ENCODE measurements around the gene DUSP6. TPM values are rescaled to one million over a fixed set of nuclear protein-coding genes. Genes with fewer than 3 reads are reported as not detected.

Gene DUSP6
- total and polyA plus RNA-seq, 2 of the 13 experiments (the other 11 are each of a cell fraction or from before 2014, with no cell fraction given) = 40.9 to 161 TPM

DNA sequence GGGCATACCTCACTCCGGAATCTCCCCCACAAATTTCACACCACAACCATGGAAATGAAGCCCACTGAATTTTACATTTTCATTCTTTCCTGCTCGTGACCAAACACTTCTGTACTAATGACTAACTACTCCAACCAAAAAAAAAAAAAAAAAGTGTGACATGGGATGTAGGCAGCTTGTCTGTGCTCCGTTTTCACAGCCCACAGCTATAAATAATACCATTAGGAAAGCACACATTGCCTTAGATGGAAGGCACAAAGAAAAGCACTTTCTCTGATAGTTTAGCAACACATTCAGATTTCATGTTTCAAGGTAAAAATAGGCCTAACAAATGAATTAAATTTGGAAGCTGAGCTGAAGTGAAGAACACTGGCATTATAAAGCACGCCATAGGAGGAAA lies 42.5 kb downstream of the DUSP6 start:
- Histone ChIP-seq H3K27me3 (ENCODE audit: control insufficient read depth in 1 of 2, insufficient read depth in 2 of 2, low read length in 2 of 2) (no peaks in the 10 kb centered on the region; a peak in 1 of 5 replicates), H3K9ac (ENCODE audit: insufficient read depth, low read depth, low read length) (no peak overlapping the region), H3K4me1 (ENCODE audit: insufficient read depth, low read length) (peaks cover 15% of the 10 kb centered on the region), H3K4me2 (ENCODE audit: low read depth, low read length) (no peak overlapping the region), H4K20me1 (ENCODE audit: insufficient read depth, low read length) (no peaks in the 10 kb centered on the region), H3K79me2 (ENCODE audit: insufficient read depth, low read length) (no peaks in the 10 kb centered on the region), H3K36me3 (replicated peaks in 1 of 2; ENCODE audit: control insufficient read depth in 1 of 2, insufficient read depth in 2 of 2, low read length in 2 of 2) (no peaks in the 10 kb centered on the region), H3K4me3 (replicated peaks in 1 of 3; ENCODE audit: insufficient read depth in 1 of 3, low read depth in 2 of 3, low read length in 3 of 3) (no peak overlapping the region), H3K27ac (ENCODE audit: extremely low read length, insufficient read depth, low read length) (no peak overlapping the region), H3K9me3 (ENCODE audit: low read length) (no peaks in the 10 kb centered on the region), H2AFZ (ENCODE audit: low read length) (no peak overlapping the region)
- in situ Hi-C loops (cut with HindIII; ENCODE audit: extremely low pct_ligation_motif_present, low pct_unique_long_range_greater_than_20kb) (no loop called here), intact Hi-C loops (cut with micrococcal nuclease; ENCODE audit: unreplicated experiment) (no loop called here)
- DNase-seq (ENCODE audit: low spot score) = no peak
- ChIA-PET CTCF (ENCODE audit: low intra/inter-chr PET ratio, low total read pairs) (no interaction called here), POLR2A (no interaction called here)
- no peak for TF ChIP-seq ZFY (CRISPR knock-in tag; IDR thresholded peaks at IDR 0.05)
- TF ChIP-seq GATAD2A (CRISPR knock-in tag; IDR thresholded peaks at IDR 0.05) = no peak
- TF ChIP-seq ZNF850 (CRISPR knock-in tag; conservative IDR thresholded peaks at IDR 0.05) = no peak
- no peak for TF ChIP-seq ZFYVE20 (CRISPR knock-in tag; IDR thresholded peaks at IDR 0.05; ENCODE audit: borderline replicate concordance, low read depth)
- TF ChIP-seq, protein P1, sequence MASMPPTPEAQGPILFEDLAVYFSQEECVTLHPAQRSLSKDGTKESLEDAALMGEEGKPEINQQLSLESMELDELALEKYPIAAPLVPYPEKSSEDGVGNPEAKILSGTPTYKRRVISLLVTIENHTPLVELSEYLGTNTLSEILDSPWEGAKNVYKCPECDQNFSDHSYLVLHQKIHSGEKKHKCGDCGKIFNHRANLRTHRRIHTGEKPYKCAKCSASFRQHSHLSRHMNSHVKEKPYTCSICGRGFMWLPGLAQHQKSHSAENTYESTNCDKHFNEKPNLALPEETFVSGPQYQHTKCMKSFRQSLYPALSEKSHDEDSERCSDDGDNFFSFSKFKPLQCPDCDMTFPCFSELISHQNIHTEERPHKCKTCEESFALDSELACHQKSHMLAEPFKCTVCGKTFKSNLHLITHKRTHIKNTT (CRISPR knock-in tag; IDR thresholded peaks at IDR 0.05) = no peak
- BruUV-seq (replicated peaks) = no TSS peak
- no peak for ATAC-seq
- FAIRE-seq = no peak
- 49% methylated on average over 4 of the region's 4 CpGs for WGBS (ENCODE audit: low lambda C conversion rate)

DNA sequence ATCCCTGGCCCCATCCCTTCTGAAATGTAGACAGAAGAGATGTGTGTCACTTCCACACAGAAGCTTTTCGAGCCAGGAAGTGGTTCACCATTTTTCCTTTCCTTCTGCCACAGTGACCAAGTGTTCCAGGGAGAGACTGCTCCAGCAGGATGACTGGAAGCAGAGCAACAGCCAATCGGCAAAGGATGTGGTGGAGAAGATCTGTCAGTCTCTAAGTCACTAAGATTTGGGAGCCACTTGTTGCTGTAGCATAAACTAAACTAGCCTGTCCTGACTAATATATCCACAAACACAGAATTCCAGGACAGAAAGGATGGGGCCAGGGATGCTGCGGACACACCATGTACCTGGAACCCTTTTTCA lies 42.9 kb downstream of the DUSP6 start:
- ChIA-PET POLR2A (no interaction called here), CTCF (ENCODE audit: low intra/inter-chr PET ratio, low total read pairs) (no interaction called here)
- DNase-seq (ENCODE audit: low spot score) (no peak), FAIRE-seq (no peak), ATAC-seq (no peak)
- WGBS (ENCODE audit: low lambda C conversion rate) = 0% methylated on average over 1 of the region's 3 CpGs
- H3K4me3 ChIP-seq (replicated peaks in 1 of 3; ENCODE audit: insufficient read depth in 1 of 3, low read depth in 2 of 3, low read length in 3 of 3) = no peak overlapping the region
- no peaks in the 10 kb centered on the region for H3K36me3 ChIP-seq (replicated peaks in 1 of 2; ENCODE audit: control insufficient read depth in 1 of 2, insufficient read depth in 2 of 2, low read length in 2 of 2)
- intact Hi-C loops (cut with micrococcal nuclease; ENCODE audit: unreplicated experiment) = no loop called here
- no peak overlapping the region for H3K4me2 ChIP-seq (ENCODE audit: low read depth, low read length)
- in situ Hi-C loops (cut with HindIII; ENCODE audit: extremely low pct_ligation_motif_present, low pct_unique_long_range_greater_than_20kb) = no loop called here
- H3K9me3 ChIP-seq (ENCODE audit: low read length) = no peaks in the 10 kb centered on the region
- H4K20me1 ChIP-seq (ENCODE audit: insufficient read depth, low read length) = no peaks in the 10 kb centered on the region
- no peak overlapping the region for H3K27ac ChIP-seq (ENCODE audit: extremely low read length, insufficient read depth, low read length)
- H3K79me2 ChIP-seq (ENCODE audit: insufficient read depth, low read length) = no peaks in the 10 kb centered on the region
- H2AFZ ChIP-seq (ENCODE audit: low read length) = no peak overlapping the region
- no TSS peak for BruUV-seq (replicated peaks)
- H3K27me3 ChIP-seq (ENCODE audit: control insufficient read depth in 1 of 2, insufficient read depth in 2 of 2, low read length in 2 of 2) = no peaks in the 10 kb centered on the region; a peak in 1 of 5 replicates
- H3K4me1 ChIP-seq (ENCODE audit: insufficient read depth, low read length) = peaks cover 11% of the 10 kb centered on the region
- H3K9ac ChIP-seq (ENCODE audit: insufficient read depth, low read depth, low read length) = no peak overlapping the region
- TF ChIP-seq PAWR (CRISPR knock-in tag; IDR thresholded peaks at IDR 0.05; ENCODE audit: borderline replicate concordance) (no peak), KLF13 (CRISPR knock-in tag; IDR thresholded peaks at IDR 0.05) (no peak), IKZF1 (IDR thresholded peaks at IDR 0.05) (no peak), CBX5 (CRISPR knock-in tag; IDR thresholded peaks at IDR 0.05; ENCODE audit: borderline replicate concordance) (no peak), PCBP1 (IDR thresholded peaks at IDR 0.05; ENCODE audit: borderline replicate concordance, low read depth, low read length) (no peak), GTF2F1 (IDR thresholded peaks at IDR 0.05; ENCODE audit: low read length) (no peak)
- TF ChIP-seq, protein P2, sequence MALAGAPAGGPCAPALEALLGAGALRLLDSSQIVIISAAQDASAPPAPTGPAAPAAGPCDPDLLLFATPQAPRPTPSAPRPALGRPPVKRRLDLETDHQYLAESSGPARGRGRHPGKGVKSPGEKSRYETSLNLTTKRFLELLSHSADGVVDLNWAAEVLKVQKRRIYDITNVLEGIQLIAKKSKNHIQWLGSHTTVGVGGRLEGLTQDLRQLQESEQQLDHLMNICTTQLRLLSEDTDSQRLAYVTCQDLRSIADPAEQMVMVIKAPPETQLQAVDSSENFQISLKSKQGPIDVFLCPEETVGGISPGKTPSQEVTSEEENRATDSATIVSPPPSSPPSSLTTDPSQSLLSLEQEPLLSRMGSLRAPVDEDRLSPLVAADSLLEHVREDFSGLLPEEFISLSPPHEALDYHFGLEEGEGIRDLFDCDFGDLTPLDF (CRISPR knock-in tag; IDR thresholded peaks at IDR 0.05) = no peak
- TF ChIP-seq, protein P3, sequence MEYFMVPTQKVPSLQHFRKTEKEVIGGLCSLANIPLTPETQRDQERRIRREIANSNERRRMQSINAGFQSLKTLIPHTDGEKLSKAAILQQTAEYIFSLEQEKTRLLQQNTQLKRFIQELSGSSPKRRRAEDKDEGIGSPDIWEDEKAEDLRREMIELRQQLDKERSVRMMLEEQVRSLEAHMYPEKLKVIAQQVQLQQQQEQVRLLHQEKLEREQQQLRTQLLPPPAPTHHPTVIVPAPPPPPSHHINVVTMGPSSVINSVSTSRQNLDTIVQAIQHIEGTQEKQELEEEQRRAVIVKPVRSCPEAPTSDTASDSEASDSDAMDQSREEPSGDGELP (IDR thresholded peaks at IDR 0.05; ENCODE audit: borderline replicate concordance, low read depth) = no peak
- TF ChIP-seq, protein P4, sequence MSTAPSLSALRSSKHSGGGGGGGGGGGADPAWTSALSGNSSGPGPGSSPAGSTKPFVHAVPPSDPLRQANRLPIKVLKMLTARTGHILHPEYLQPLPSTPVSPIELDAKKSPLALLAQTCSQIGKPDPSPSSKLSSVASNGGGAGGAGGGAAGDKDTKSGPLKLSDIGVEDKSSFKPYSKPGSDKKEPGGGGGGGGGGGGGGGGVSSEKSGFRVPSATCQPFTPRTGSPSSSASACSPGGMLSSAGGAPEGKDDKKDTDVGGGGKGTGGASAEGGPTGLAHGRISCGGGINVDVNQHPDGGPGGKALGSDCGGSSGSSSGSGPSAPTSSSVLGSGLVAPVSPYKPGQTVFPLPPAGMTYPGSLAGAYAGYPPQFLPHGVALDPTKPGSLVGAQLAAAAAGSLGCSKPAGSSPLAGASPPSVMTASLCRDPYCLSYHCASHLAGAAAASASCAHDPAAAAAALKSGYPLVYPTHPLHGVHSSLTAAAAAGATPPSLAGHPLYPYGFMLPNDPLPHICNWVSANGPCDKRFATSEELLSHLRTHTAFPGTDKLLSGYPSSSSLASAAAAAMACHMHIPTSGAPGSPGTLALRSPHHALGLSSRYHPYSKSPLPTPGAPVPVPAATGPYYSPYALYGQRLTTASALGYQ (CRISPR knock-in tag; IDR thresholded peaks at IDR 0.05) = no peak
